ENCODE data around the gene TEX2. TPM values are rescaled to one million over a fixed set of nuclear protein-coding genes. Genes with fewer than 3 reads are reported as not detected.

Gene TEX2
- total RNA-seq, 3 donors from 2014 or later: 27.5 to 38.5 (median 30.2) TPM

DNA sequence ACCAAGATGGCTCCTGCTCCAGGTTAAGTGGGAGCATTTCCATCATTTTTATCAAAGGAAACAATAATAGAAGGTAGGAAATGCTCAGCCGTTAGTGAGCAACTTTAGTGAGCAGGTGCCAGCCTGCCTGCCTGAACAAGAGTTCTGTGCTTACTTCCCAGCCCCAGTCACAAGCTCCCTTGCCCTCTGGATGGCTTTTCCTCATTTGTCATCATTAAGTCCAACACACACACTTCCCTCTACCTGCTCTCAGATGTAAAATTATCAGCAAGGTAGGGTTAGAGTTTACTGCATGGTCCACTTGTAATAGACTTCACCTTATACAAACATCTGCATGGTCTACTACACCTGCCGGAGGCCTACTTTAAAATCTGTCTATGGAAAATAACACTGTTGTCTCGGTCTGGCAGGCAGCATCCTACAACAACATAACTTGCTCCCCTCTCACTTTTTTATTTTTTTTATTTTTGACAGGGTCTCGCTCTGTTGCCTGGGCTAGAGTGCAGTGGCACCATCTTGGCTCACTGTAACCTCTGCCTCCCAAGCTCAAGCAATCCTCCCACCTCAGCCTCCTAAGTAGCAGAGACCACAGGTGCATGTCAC lies 12.7 kb downstream of the TEX2 start:
- H3K9me3 ChIP-seq: no peaks in the 10 kb centered on the region
- no peak overlapping the region for H3K4me3 ChIP-seq
- H3K36me3 ChIP-seq (ENCODE audit: low read depth): no peaks in the 10 kb centered on the region
- H3K4me1 ChIP-seq (ENCODE audit: low read depth): no peaks in the 10 kb centered on the region
- intact Hi-C loops (cut with DNase I, micrococcal nuclease): loop anchor here in 1 of 2 donors (10.0 kb wide), 1 partner anchor 86 kb away; no protein-coding TSS in a partner anchor
- TF ChIP-seq, protein P1, sequence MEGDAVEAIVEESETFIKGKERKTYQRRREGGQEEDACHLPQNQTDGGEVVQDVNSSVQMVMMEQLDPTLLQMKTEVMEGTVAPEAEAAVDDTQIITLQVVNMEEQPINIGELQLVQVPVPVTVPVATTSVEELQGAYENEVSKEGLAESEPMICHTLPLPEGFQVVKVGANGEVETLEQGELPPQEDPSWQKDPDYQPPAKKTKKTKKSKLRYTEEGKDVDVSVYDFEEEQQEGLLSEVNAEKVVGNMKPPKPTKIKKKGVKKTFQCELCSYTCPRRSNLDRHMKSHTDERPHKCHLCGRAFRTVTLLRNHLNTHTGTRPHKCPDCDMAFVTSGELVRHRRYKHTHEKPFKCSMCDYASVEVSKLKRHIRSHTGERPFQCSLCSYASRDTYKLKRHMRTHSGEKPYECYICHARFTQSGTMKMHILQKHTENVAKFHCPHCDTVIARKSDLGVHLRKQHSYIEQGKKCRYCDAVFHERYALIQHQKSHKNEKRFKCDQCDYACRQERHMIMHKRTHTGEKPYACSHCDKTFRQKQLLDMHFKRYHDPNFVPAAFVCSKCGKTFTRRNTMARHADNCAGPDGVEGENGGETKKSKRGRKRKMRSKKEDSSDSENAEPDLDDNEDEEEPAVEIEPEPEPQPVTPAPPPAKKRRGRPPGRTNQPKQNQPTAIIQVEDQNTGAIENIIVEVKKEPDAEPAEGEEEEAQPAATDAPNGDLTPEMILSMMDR (IDR thresholded peaks at IDR 0.05): no peak
- DNase-seq (no peak), ATAC-seq (no peak)

DNA sequence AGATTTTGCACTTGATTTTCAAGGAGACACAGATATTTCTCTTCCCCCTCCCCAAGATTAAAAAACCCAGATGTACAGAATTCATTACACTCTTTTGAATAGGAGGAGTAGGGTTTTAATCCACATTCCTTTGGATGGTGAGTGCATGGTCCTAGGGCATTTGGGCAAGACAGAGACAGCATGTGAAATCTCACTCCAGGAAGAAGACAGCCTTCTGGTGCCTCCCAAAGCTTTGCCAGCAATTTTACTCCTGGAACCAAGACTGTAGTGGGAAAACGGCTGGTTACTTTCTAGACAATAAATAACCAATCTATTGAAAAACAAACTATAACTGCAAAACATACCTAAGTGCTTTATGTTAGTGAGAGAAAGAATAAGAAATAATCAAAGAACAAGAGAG lies 15.2 kb downstream of the TEX2 start:
- H3K4me1 ChIP-seq (ENCODE audit: low read depth): no peaks in the 10 kb centered on the region
- no peaks in the 10 kb centered on the region for H3K9me3 ChIP-seq
- DNase-seq (no peak), ATAC-seq (no peak)
- H3K36me3 ChIP-seq (ENCODE audit: low read depth): no peaks in the 10 kb centered on the region
- H3K4me3 ChIP-seq: no peak overlapping the region
- TF ChIP-seq, protein P1 (IDR thresholded peaks at IDR 0.05): no peak
- intact Hi-C loops (cut with DNase I, micrococcal nuclease): no loop called here

DNA sequence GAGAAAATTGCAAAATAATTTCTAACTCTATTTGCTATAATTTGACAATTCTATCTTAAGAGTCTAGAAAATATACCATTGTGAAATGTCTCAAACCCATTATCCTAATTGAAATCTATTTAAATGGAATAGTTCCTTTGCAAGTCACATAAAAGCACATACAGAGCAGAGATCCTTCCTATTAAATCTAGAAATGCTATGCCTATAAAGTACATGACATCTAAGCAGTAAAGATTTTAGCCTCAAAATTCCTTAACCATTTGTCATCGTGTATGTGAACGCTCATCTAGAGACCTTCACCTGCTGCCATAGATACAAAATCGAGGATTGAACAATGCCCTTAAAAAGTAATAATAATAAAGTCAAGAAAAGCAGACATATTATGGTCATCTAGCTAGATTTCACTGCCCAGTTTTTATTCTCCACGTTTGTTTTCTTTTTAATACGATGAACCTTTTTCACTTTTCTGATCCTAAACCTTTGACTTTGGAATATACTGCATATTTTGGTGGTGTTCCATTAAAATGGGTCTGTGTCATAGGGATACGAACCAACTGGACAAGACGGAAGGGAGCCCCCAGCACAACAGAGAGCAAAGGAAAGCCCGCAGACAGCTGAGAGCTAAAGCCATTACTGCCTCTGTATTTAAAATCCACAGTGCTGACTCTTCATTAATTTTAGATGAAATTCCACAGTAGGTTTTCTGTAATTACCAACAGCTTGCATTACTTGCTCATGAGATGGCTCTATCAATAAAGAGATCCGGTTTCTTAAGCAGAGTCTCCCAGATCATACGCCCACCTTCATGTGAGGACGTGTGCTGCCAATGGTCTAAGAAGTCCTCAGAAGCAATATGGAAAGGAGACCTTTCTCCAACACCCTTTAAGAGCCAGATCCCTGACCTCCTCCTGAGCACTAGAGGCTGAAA lies 17.6 kb downstream of the TEX2 start:
- intact Hi-C loops (cut with DNase I, micrococcal nuclease): no loop called here
- DNase-seq (no peak), ATAC-seq (no peak)
- Histone ChIP-seq H3K36me3 (ENCODE audit: low read depth) (no peaks in the 10 kb centered on the region), H3K4me1 (ENCODE audit: low read depth) (peaks cover 8% of the 10 kb centered on the region), H3K4me3 (no peak overlapping the region), H3K9me3 (no peaks in the 10 kb centered on the region)
- TF ChIP-seq, protein P1 (IDR thresholded peaks at IDR 0.05): no peak

DNA sequence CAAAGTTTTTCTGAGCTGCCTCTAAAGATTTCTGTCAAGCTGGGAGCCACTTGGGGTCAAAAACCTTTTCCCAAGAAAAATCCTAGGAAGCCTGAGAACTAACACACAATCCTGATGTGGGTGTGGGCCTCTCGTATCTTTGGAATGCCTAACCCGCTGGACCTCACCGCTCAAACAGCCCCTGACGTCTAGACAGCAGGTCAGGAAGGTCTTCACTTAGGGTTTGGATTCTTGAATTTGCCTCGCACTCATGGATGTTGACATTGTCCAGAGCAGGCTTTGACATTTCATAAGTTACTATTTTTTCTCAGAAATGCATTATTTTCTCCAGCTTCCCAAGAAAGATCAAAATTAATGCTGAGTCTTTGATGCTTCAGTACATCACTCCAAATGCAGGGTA lies 18.9 kb downstream of the TEX2 start:
- no peak for ATAC-seq

DNA sequence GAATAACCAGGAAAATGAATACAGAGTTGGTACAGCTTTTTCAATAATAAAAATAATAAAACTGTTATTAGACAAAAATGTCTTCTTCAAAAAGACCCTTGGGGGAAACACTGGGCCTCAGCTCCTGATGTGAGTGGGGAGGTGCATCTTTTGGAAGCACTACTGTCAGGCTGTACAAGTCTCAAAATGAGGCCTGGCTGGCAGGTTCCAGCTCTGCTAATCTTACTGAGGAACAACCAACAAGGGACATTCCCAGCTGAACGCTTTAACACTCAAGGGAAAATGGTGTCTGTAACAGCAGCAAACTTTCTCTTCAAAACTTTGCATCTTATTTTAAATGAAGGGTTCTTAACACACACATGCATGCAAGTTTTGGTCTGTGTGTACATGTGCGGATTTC lies 19.7 kb downstream of the TEX2 start:
- ATAC-seq (no peak), DNase-seq (no peak)
- TF ChIP-seq, protein P1 (IDR thresholded peaks at IDR 0.05): no peak
- intact Hi-C loops (cut with DNase I, micrococcal nuclease): no loop called here
- Histone ChIP-seq H3K4me1 (ENCODE audit: low read depth) (peaks cover 11% of the 10 kb centered on the region), H3K4me3 (no peak overlapping the region), H3K36me3 (ENCODE audit: low read depth) (no peaks in the 10 kb centered on the region), H3K9me3 (no peaks in the 10 kb centered on the region)

More for the DNA sequence above, 18.9 kb downstream of the TEX2 start:
- Histone ChIP-seq H3K36me3 (ENCODE audit: low read depth) (no peaks in the 10 kb centered on the region), H3K4me1 (ENCODE audit: low read depth) (peaks cover 11% of the 10 kb centered on the region), H3K9me3 (no peaks in the 10 kb centered on the region), H3K4me3 (no peak overlapping the region)
- DNase-seq: no peak
- intact Hi-C loops (cut with DNase I, micrococcal nuclease): no loop called here
- TF ChIP-seq, protein P1 (IDR thresholded peaks at IDR 0.05): no peak
